Gastroesophageal sphincter (tissue), 4 donors: ENCODE measurements around the gene S100A4. TPM values are rescaled to one million over a fixed set of nuclear protein-coding genes. Genes with fewer than 3 reads are reported as not detected.
"Not testable (repeated sequence)": the region's sequence is repeated elsewhere in the genome, so short reads cannot be mapped to it uniquely, and the experiment has no call there.

Experiments
- ATAC-seq: fragments of 150-250 bp; one replicate; pipeline ENCODE4 v1.9.1; 2016; ENCODE audit warnings: mild to moderate bottlenecking, moderate library complexity
- H3K27ac ChIP-seq, 4 donors: fragments of 200-600 bp; sonication (generic) in 3 of 4; 1 replicate in 3 of 4; 2 replicates in 1 of 4; pipeline ENCODE4 v1.5.1; 2016 to 2019
- H3K27me3 ChIP-seq: fragments of 200-600 bp; sonication (generic); one replicate; pipeline ENCODE4 v1.5.1; 2019
- H3K36me3 ChIP-seq, 2 donors: fragments of 200-600 bp; sonication (generic); one replicate each; pipeline ENCODE4 v1.5.1; 2019; ENCODE audit warnings: control low read depth in 1 of 2
- H3K4me1 ChIP-seq, 3 donors: fragments of 200-600 bp; sonication (generic); 1 replicate in 2 of 3; 2 replicates in 1 of 3; pipeline ENCODE4 v1.5.1; 2016 to 2019; ENCODE audit warnings: control low read depth in 2 of 3
- H3K4me3 ChIP-seq, 2 donors: fragments of 200-600 bp; sonication (generic); one replicate each; pipeline ENCODE4 v1.5.1; 2019; ENCODE audit warnings: mild to moderate bottlenecking in 1 of 2, moderate library complexity in 1 of 2
- H3K9me3 ChIP-seq, 3 donors: fragments of 200-600 bp; sonication (generic); one replicate each; pipeline ENCODE4 v1.5.1; 2017 to 2019; ENCODE audit warnings: control low read depth in 2 of 3
- CTCF ChIP-seq, 4 experiments: fragments of 200-600 bp in 2 of 4; fragments of 450-650 bp in 2 of 4; sonication (generic) in 1 of 4; IDR thresholded peaks; one replicate each; pipeline ENCODE4 v1.5.1; 2017 to 2019; ENCODE audit warnings: antibody characterized with exemption in 4 of 4, mild to moderate bottlenecking in 2 of 4, moderate library complexity in 2 of 4
- EP300 ChIP-seq: sonication (generic); formaldehyde crosslinking; IDR thresholded peaks from one replicate; pipeline ENCODE4 v1.6.1; 2017; ENCODE audit warnings: antibody characterized with exemption, mild to moderate bottlenecking
- POLR2A ChIP-seq, 2 donors: fragments of 450-650 bp; IDR thresholded peaks; one replicate each; pipeline ENCODE4 v1.6.1; 2017; ENCODE audit warnings: antibody characterized with exemption in 2 of 2, mild to moderate bottlenecking in 2 of 2, moderate library complexity in 1 of 2
- POLR2AphosphoS5 ChIP-seq: sonication (generic); formaldehyde crosslinking; IDR thresholded peaks from one replicate; pipeline ENCODE4 v1.6.1; 2017; ENCODE audit warnings: antibody characterized with exemption
- WGBS, 2 donors: methylation state at CpG; one replicate each; pipeline ENCODE4 v1.1.5; 2018; ENCODE audit warnings: low coverage in 1 of 2; 5-methylcytosine and 5-hydroxymethylcytosine counted together
- total RNA-seq, 4 donors: library from RNA; depleted of rRNA; stranded (reverse); fragments of >200 nt; gene quantifications; one replicate each; pipeline ENCODE4 v1.1.0, GENCODE V29; 2016

The S100A4 gene
- total RNA-seq, 4 donors from 2014 or later = 135 to 345 (median 259) TPM

GRCh38 chr1:153586347-153586746 is 40.7 kb upstream of the S100A4 start:
- Histone ChIP-seq H3K27ac (no peak overlapping the region), H3K4me3 (no peak overlapping the region), H3K9me3 (no peaks in the 10 kb centered on the region), H3K4me1 (no peaks in the 10 kb centered on the region), H3K36me3 (no peaks in the 10 kb centered on the region), H3K27me3 (no peaks in the 10 kb centered on the region)
- ATAC-seq = no peak
- 60 to 64% methylated on average over 1 of the region's 1 CpG for WGBS, 2 donors
- TF ChIP-seq POLR2A (IDR thresholded peaks at IDR 0.05) (no peak), EP300 (no peak), POLR2AphosphoS5 (no peak), CTCF (IDR thresholded peaks at IDR 0.05) (no peak)

- Histone ChIP-seq H3K4me1 (no peaks in the 10 kb centered on the region), H3K9me3 (no peaks in the 10 kb centered on the region), H3K27ac (no peak overlapping the region), H3K4me3 (no peak overlapping the region), H3K36me3 (no peaks in the 10 kb centered on the region), H3K27me3 (no peaks in the 10 kb centered on the region)
- WGBS, 2 donors = 91 to 100% methylated on average over 1 of the region's 1 CpG
- TF ChIP-seq POLR2AphosphoS5 = no peak
- no peak for TF ChIP-seq POLR2A (IDR thresholded peaks at IDR 0.05)
- no peak for TF ChIP-seq CTCF (IDR thresholded peaks at IDR 0.05)
- no peak for TF ChIP-seq EP300
- ATAC-seq = no peak
Measured at GRCh38 chr1:153585006-153585405, 39.4 kb upstream of the S100A4 start.

- Histone ChIP-seq H3K4me3 (no peak overlapping the region), H3K36me3 (no peaks in the 10 kb centered on the region), H3K27ac (no peak overlapping the region), H3K27me3 (no peaks in the 10 kb centered on the region), H3K4me1 (no peaks in the 10 kb centered on the region), H3K9me3 (no peaks in the 10 kb centered on the region)
- 91% methylated on average over 2 of the region's 2 CpGs; no CpG with 5 or more reads in 1 of the 2 donors for WGBS, 2 donors
- TF ChIP-seq POLR2AphosphoS5 = no peak
- TF ChIP-seq CTCF (IDR thresholded peaks at IDR 0.05) = no peak
- no peak for TF ChIP-seq POLR2A (IDR thresholded peaks at IDR 0.05)
- TF ChIP-seq EP300 = no peak
- no peak for ATAC-seq
Measured at GRCh38 chr1:153583976-153584375, 38.4 kb upstream of the S100A4 start.

GRCh38 chr1:153583514-153583913 is 37.9 kb upstream of the S100A4 start:
- not testable (repeated sequence) for H3K27ac ChIP-seq, H3K36me3 ChIP-seq, H3K4me3 ChIP-seq, H3K27me3 ChIP-seq, H3K9me3 ChIP-seq, H3K4me1 ChIP-seq, ATAC-seq
- 100% methylated on average over 1 of the region's 3 CpGs; no CpG with 5 or more reads in 1 of the 2 donors for WGBS, 2 donors

- H3K27ac ChIP-seq, H3K9me3 ChIP-seq, H3K4me1 ChIP-seq, ATAC-seq, H3K36me3 ChIP-seq, H3K4me3 ChIP-seq, H3K27me3 ChIP-seq: not testable (repeated sequence)
- WGBS, 2 donors = no CpG with 5 or more reads among the region's 34 CpGs
Measured at GRCh38 chr1:153582836-153583235, 37.2 kb upstream of the S100A4 start.

GRCh38 chr1:153578936-153579335 is 33.3 kb upstream of the S100A4 start:
- WGBS, 2 donors = 50 to 76% methylated on average over 1 to 2 of the region's 3 CpGs
- no peak for TF ChIP-seq CTCF (IDR thresholded peaks at IDR 0.05)
- no peak for TF ChIP-seq POLR2AphosphoS5
- TF ChIP-seq POLR2A (IDR thresholded peaks at IDR 0.05) = no peak
- no peak for TF ChIP-seq EP300

More at GRCh38 chr1:153578936-153579335, 33.3 kb upstream of the S100A4 start:
- Histone ChIP-seq H3K4me1 (no peaks in the 10 kb centered on the region), H3K9me3 (no peaks in the 10 kb centered on the region), H3K36me3 (no peaks in the 10 kb centered on the region), H3K27me3 (no peaks in the 10 kb centered on the region), H3K4me3 (no peak overlapping the region), H3K27ac (no peak overlapping the region)
- ATAC-seq = no peak
